Measurements from ENCODE around the gene CMSS1.

The CMSS1 gene

GRCh38 chr3:100097919-100098783, 280.5 kb downstream of the CMSS1 start:
- Histone ChIP-seq H3K27ac (replicated peaks) (no peak overlapping the region), H3K4me3 (replicated peaks; ENCODE audit: insufficient read depth, low read length) (no peak overlapping the region), H3K27me3 (ENCODE audit: insufficient read depth, poor library complexity, severe bottlenecking) (no peaks in the 10 kb centered on the region)
- no peak for DNase-seq (ENCODE audit: low read depth in 1 of 2, low spot score in 1 of 2)
- no peak for TF ChIP-seq GABPA (IDR thresholded peaks at IDR 0.05; ENCODE audit: low read depth)
- no peak for TF ChIP-seq REST (IDR thresholded peaks at IDR 0.05; ENCODE audit: insufficient replicate concordance, low read depth)
- no peak for TF ChIP-seq CTCF (IDR thresholded peaks at IDR 0.05; ENCODE audit: insufficient read depth, low read length)
- TF ChIP-seq SPI1 (IDR thresholded peaks at IDR 0.05; ENCODE audit: borderline replicate concordance, low read depth): no peak
- TF ChIP-seq POLR2AphosphoS5 (IDR thresholded peaks at IDR 0.05; ENCODE audit: low read depth): no peak

GRCh38 chr3:100098784-100099070, 281.1 kb downstream of the CMSS1 start:
- TF ChIP-seq POLR2AphosphoS5 (IDR thresholded peaks at IDR 0.05; ENCODE audit: low read depth) (no peak), GABPA (IDR thresholded peaks at IDR 0.05; ENCODE audit: low read depth) (no peak), REST (IDR thresholded peaks at IDR 0.05; ENCODE audit: insufficient replicate concordance, low read depth) (no peak), CTCF (IDR thresholded peaks at IDR 0.05; ENCODE audit: insufficient read depth, low read length) (no peak), SPI1 (IDR thresholded peaks at IDR 0.05; ENCODE audit: borderline replicate concordance, low read depth) (no peak)
- no peaks in the 10 kb centered on the region for H3K27me3 ChIP-seq (ENCODE audit: insufficient read depth, poor library complexity, severe bottlenecking)
- H3K4me3 ChIP-seq (replicated peaks; ENCODE audit: insufficient read depth, low read length): no peak overlapping the region
- H3K27ac ChIP-seq (replicated peaks): no peak overlapping the region
- DNase-seq (ENCODE audit: low read depth in 1 of 2, low spot score in 1 of 2): no peak

GRCh38 chr3:100099621-100100020, 282.0 kb downstream of the CMSS1 start:
- no peak overlapping the region for H3K4me3 ChIP-seq (replicated peaks; ENCODE audit: insufficient read depth, low read length)
- no peak overlapping the region for H3K27ac ChIP-seq (replicated peaks)
- no peak for DNase-seq (ENCODE audit: low read depth in 1 of 2, low spot score in 1 of 2)
- no peaks in the 10 kb centered on the region for H3K27me3 ChIP-seq (ENCODE audit: insufficient read depth, poor library complexity, severe bottlenecking)
- TF ChIP-seq CTCF (IDR thresholded peaks at IDR 0.05; ENCODE audit: insufficient read depth, low read length) (no peak), SPI1 (IDR thresholded peaks at IDR 0.05; ENCODE audit: borderline replicate concordance, low read depth) (no peak), GABPA (IDR thresholded peaks at IDR 0.05; ENCODE audit: low read depth) (no peak)

- no peak overlapping the region for H3K27ac ChIP-seq (replicated peaks)
- DNase-seq (ENCODE audit: low read depth in 1 of 2, low spot score in 1 of 2): no peak
Observed at GRCh38 chr3:100100425-100100824, 282.8 kb downstream of the CMSS1 start.

More at GRCh38 chr3:100100425-100100824, 282.8 kb downstream of the CMSS1 start:
- H3K4me3 ChIP-seq (replicated peaks; ENCODE audit: insufficient read depth, low read length): no peak overlapping the region
- H3K27me3 ChIP-seq (ENCODE audit: insufficient read depth, poor library complexity, severe bottlenecking): no peaks in the 10 kb centered on the region
- TF ChIP-seq REST (IDR thresholded peaks at IDR 0.05; ENCODE audit: insufficient replicate concordance, low read depth) (no peak), CTCF (IDR thresholded peaks at IDR 0.05; ENCODE audit: insufficient read depth, low read length) (no peak), POLR2AphosphoS5 (IDR thresholded peaks at IDR 0.05; ENCODE audit: low read depth) (no peak), GABPA (IDR thresholded peaks at IDR 0.05; ENCODE audit: low read depth) (no peak), SPI1 (IDR thresholded peaks at IDR 0.05; ENCODE audit: borderline replicate concordance, low read depth) (no peak)
